ENCODE measurements around the gene SCGB2B2.

DNA sequence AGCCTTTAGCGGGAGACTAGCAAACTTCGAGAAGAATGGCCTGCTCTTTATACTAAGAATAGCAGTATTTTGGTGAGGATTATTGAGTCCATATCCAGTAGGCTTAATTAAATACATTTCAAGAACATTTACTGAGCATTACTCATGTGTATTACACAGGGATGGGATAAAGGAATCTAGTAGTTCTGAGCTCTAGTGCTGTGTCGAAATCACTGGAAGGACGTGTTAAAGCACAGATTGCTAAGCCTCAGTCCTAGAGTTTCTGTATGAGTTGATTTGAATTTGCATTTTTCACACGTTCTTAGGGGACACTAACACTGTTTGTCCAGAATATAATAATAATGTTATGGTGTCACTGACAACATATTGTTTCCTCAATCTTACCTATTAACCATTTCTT lies 9.5 kb upstream of the SCGB2B2 start:
- TF ChIP-seq, protein P1, sequence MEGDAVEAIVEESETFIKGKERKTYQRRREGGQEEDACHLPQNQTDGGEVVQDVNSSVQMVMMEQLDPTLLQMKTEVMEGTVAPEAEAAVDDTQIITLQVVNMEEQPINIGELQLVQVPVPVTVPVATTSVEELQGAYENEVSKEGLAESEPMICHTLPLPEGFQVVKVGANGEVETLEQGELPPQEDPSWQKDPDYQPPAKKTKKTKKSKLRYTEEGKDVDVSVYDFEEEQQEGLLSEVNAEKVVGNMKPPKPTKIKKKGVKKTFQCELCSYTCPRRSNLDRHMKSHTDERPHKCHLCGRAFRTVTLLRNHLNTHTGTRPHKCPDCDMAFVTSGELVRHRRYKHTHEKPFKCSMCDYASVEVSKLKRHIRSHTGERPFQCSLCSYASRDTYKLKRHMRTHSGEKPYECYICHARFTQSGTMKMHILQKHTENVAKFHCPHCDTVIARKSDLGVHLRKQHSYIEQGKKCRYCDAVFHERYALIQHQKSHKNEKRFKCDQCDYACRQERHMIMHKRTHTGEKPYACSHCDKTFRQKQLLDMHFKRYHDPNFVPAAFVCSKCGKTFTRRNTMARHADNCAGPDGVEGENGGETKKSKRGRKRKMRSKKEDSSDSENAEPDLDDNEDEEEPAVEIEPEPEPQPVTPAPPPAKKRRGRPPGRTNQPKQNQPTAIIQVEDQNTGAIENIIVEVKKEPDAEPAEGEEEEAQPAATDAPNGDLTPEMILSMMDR (IDR thresholded peaks at IDR 0.05), result no peak
- TF ChIP-seq, protein P2, sequence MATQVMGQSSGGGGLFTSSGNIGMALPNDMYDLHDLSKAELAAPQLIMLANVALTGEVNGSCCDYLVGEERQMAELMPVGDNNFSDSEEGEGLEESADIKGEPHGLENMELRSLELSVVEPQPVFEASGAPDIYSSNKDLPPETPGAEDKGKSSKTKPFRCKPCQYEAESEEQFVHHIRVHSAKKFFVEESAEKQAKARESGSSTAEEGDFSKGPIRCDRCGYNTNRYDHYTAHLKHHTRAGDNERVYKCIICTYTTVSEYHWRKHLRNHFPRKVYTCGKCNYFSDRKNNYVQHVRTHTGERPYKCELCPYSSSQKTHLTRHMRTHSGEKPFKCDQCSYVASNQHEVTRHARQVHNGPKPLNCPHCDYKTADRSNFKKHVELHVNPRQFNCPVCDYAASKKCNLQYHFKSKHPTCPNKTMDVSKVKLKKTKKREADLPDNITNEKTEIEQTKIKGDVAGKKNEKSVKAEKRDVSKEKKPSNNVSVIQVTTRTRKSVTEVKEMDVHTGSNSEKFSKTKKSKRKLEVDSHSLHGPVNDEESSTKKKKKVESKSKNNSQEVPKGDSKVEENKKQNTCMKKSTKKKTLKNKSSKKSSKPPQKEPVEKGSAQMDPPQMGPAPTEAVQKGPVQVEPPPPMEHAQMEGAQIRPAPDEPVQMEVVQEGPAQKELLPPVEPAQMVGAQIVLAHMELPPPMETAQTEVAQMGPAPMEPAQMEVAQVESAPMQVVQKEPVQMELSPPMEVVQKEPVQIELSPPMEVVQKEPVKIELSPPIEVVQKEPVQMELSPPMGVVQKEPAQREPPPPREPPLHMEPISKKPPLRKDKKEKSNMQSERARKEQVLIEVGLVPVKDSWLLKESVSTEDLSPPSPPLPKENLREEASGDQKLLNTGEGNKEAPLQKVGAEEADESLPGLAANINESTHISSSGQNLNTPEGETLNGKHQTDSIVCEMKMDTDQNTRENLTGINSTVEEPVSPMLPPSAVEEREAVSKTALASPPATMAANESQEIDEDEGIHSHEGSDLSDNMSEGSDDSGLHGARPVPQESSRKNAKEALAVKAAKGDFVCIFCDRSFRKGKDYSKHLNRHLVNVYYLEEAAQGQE (IDR thresholded peaks at IDR 0.05; ENCODE audit: insufficient read depth in 1 of 2, low read depth in 2 of 2, low read length in 1 of 2), result no peak

Measured in Panc1 (cell line).